H9 (cell line): Measurements from ENCODE around the gene SARNP. TPM values are rescaled to one million over a fixed set of nuclear protein-coding genes. Genes with fewer than 3 reads are reported as not detected.

Experiments
- DNase-seq: peaks from one replicate; pipeline ENCODE4 v3.0.0-alpha.2; 2017
- H2AFZ ChIP-seq: one replicate; pipeline ENCODE4 v1.6.1; 2013; ENCODE audit warnings: mild to moderate bottlenecking, low read length, control low read depth, moderate library complexity
- H2AK5ac ChIP-seq: 2 replicates; pipeline ENCODE4 v1.6.1; 2013; ENCODE audit warnings: low read length, control low read depth, mixed read lengths; ENCODE audit not compliant: insufficient read length
- H2BK120ac ChIP-seq: one replicate; pipeline ENCODE4 v1.6.1; 2013; ENCODE audit warnings: low read depth, mild to moderate bottlenecking, low read length, control low read depth, inconsistent platforms; ENCODE audit not compliant: poor library complexity, severe bottlenecking
- H2BK12ac ChIP-seq: 2 replicates; pipeline ENCODE4 v1.6.1; 2013; ENCODE audit warnings: low read length, control low read depth, mixed read lengths, low read depth; ENCODE audit not compliant: insufficient read length
- H2BK15ac ChIP-seq: 2 replicates; pipeline ENCODE4 v1.6.1; 2013; ENCODE audit warnings: low read depth, low read length, control low read depth
- H2BK20ac ChIP-seq: one replicate; pipeline ENCODE4 v1.6.1; 2013; ENCODE audit warnings: low read depth, mild to moderate bottlenecking, low read length, control low read depth, inconsistent platforms; ENCODE audit not compliant: poor library complexity, severe bottlenecking
- H2BK5ac ChIP-seq: 2 replicates; pipeline ENCODE4 v1.6.1; 2013; ENCODE audit warnings: low read length, control low read depth, mixed read lengths; ENCODE audit not compliant: insufficient read length
- H3K14ac ChIP-seq: 2 replicates; pipeline ENCODE4 v1.6.1; 2013; ENCODE audit warnings: low read length, control low read depth; ENCODE audit not compliant: insufficient read depth
- H3K18ac ChIP-seq: 2 replicates; pipeline ENCODE4 v1.6.1; 2013; ENCODE audit warnings: low read depth, mild to moderate bottlenecking, mixed read lengths, low read length, control low read depth; ENCODE audit not compliant: insufficient read length
- H3K23ac ChIP-seq: 2 replicates; pipeline ENCODE4 v1.6.1; 2013; ENCODE audit warnings: low read length, control low read depth, mixed read lengths, low read depth; ENCODE audit not compliant: insufficient read length
- H3K23me2 ChIP-seq: 2 replicates; pipeline ENCODE4 v1.6.1; 2013; ENCODE audit warnings: low read depth, mild to moderate bottlenecking, mixed read lengths, low read length, control low read depth; ENCODE audit not compliant: insufficient read length, poor library complexity, severe bottlenecking
- H3K27ac ChIP-seq: 2 replicates; pipeline ENCODE4 v1.5.1; 2013; ENCODE audit warnings: low read length, control low read depth, mixed read lengths, low read depth; ENCODE audit not compliant: insufficient read length
- H3K27me3 ChIP-seq: 2 replicates; pipeline ENCODE4 v1.6.1; 2013; ENCODE audit warnings: low read length, control low read depth, inconsistent platforms; ENCODE audit not compliant: insufficient read depth
- H3K4ac ChIP-seq: 2 replicates; pipeline ENCODE4 v1.6.1; 2013; ENCODE audit warnings: low read depth, mild to moderate bottlenecking, control low read depth, inconsistent platforms, low read length, moderate library complexity
- H3K4me1 ChIP-seq: 2 replicates; pipeline ENCODE4 v1.6.1; 2013; ENCODE audit warnings: low read length, control low read depth, inconsistent platforms; ENCODE audit not compliant: insufficient read depth
- H3K4me2 ChIP-seq: 2 replicates; pipeline ENCODE4 v1.6.1; 2013; ENCODE audit warnings: low read length, control low read depth, mixed read lengths; ENCODE audit not compliant: insufficient read length, insufficient read depth
- H3K56ac ChIP-seq: 2 replicates; pipeline ENCODE4 v1.6.1; 2013; ENCODE audit warnings: low read depth, mild to moderate bottlenecking, mixed read lengths, low read length, control low read depth; ENCODE audit not compliant: insufficient read length
- H3K79me1 ChIP-seq: 2 replicates; pipeline ENCODE4 v1.6.1; 2013; ENCODE audit warnings: low read depth, mild to moderate bottlenecking, moderate library complexity, low read length, control low read depth, inconsistent platforms; ENCODE audit not compliant: insufficient read depth, poor library complexity, severe bottlenecking
- H3K79me2 ChIP-seq: 2 replicates; pipeline ENCODE4 v1.6.1; 2013; ENCODE audit warnings: low read length, control low read depth, inconsistent platforms; ENCODE audit not compliant: insufficient read depth
- H3K9ac ChIP-seq: 2 replicates; pipeline ENCODE4 v1.6.1; 2013; ENCODE audit warnings: low read length, control low read depth, mixed read lengths; ENCODE audit not compliant: insufficient read length; ENCODE audit errors: extremely low read depth
- H3K9me3 ChIP-seq: one replicate; pipeline ENCODE4 v1.6.1; 2013; ENCODE audit warnings: low read depth, low read length, inconsistent platforms; ENCODE audit not compliant: control insufficient read depth
- H3T11ph ChIP-seq: one replicate; pipeline ENCODE4 v1.6.1; 2013; ENCODE audit warnings: mild to moderate bottlenecking, low read length, control low read depth, inconsistent platforms
- H4K20me1 ChIP-seq: one replicate; pipeline ENCODE4 v1.6.1; 2013; ENCODE audit not compliant: control insufficient read depth, insufficient read length, insufficient read depth
- H4K5ac ChIP-seq: 2 replicates; pipeline ENCODE4 v1.6.1; 2013; ENCODE audit warnings: low read depth, mild to moderate bottlenecking, mixed read lengths, low read length, control low read depth; ENCODE audit not compliant: insufficient read length
- H4K8ac ChIP-seq: replicated peaks from 2 replicates; pipeline ENCODE4 v1.6.1; 2013; ENCODE audit warnings: low read length, control low read depth, mixed read lengths, low read depth; ENCODE audit not compliant: insufficient read length
- H4K91ac ChIP-seq: 2 replicates; pipeline ENCODE4 v1.6.1; 2013; ENCODE audit warnings: low read depth, mild to moderate bottlenecking, moderate library complexity, mixed read lengths, low read length, control low read depth; ENCODE audit not compliant: insufficient read length
- H3K27ac Mint-ChIP-seq, 3 experiments: 2 replicates in 2 of 3; 3 replicates in 1 of 3; pipeline ENCODE4 v1.8.0; 2020 to 2021; ENCODE audit warnings: mixed read lengths in 3 of 3, mild to moderate bottlenecking in 1 of 3, moderate library complexity in 1 of 3
- H3K27me3 Mint-ChIP-seq: 2 replicates; pipeline ENCODE4 v1.8.0; 2021; ENCODE audit warnings: low read depth, mild to moderate bottlenecking, moderate library complexity, mixed read lengths
- H3K36me3 Mint-ChIP-seq, 3 experiments: 2 replicates in 2 of 3; 3 replicates in 1 of 3; pipeline ENCODE4 v1.8.0; 2020 to 2021; ENCODE audit warnings: low read depth in 3 of 3, mixed read lengths in 3 of 3; ENCODE audit not compliant: insufficient read depth in 1 of 3
- H3K4me1 Mint-ChIP-seq, 2 experiments: 2 replicates each; pipeline ENCODE4 v1.8.0; 2020; ENCODE audit warnings: mixed read lengths in 2 of 2
- H3K4me3 Mint-ChIP-seq, 2 experiments: 2 replicates in 1 of 2; 3 replicates in 1 of 2; pipeline ENCODE4 v1.8.0; 2020 to 2021; ENCODE audit warnings: mild to moderate bottlenecking in 2 of 2, mixed read lengths in 2 of 2, moderate library complexity in 1 of 2
- H3K9me3 Mint-ChIP-seq, 2 experiments: 2 replicates in 1 of 2; 3 replicates in 1 of 2; pipeline ENCODE4 v1.8.0; 2020; ENCODE audit warnings: mild to moderate bottlenecking in 2 of 2, mixed read lengths in 2 of 2, moderate library complexity in 1 of 2
- CTCF ChIP-seq: fragments of 200-600 bp; sonication (generic); conservative IDR thresholded peaks from 3 replicates; pipeline ENCODE4 v1.8.0; 2021; ENCODE audit warnings: antibody characterized with exemption, mild to moderate bottlenecking
- WGBS: extraction: QIAGEN DNeasy Blood & Tissue Kit; methylation state at CpG from one replicate; pipeline ENCODE4 v1.1.7; 2013; ENCODE audit warnings: missing lambda C conversion rate, low lambda C conversion rate, mixed read lengths; ENCODE audit not compliant: insufficient read length; ENCODE audit errors: extremely low coverage; 5-methylcytosine and 5-hydroxymethylcytosine counted together
- total RNA-seq: library from RNA; stranded (reverse); gene quantifications from 2 replicates; pipeline ENCODE4 v1.2.1, GENCODE V29; 2021

The SARNP gene
- total RNA-seq, 1 experiment from 2014 or later = 127 TPM

DNA sequence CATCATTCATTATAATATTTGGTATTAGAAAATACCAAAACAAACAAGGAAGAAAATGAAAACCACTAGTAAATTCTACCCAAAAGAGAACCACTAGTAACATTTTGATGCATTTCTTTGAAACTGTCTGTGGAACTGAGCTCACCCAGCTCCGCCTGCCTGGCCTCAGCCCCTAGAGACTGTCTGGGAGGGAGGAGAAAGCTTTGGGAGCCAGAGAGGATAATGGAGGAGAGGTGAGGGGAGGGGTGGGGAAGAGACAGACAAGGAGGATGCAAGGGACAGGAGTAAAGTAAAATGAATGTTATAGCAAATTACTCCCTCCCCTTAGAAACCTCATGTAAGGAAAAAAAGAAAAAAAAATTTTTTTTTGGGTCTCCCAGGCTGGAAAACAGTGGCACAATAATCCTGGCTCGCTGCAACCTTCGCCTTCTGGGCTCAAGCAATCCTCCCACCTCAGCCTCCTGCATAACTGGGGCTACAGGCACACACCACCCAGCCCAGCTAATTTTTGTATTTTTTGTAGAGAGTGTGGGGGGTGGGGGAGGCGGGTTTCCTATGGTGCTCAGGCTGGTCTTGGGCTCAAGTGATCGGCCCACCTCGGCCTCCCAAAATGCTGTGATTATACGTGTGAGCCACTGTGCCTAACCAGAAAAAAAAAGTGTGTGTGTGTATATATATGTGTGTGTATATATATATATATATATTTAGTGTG lies 28.4 kb upstream of the SARNP start:
- TF ChIP-seq CTCF = no peak
- Histone ChIP-seq H4K91ac (no peak overlapping the region), H3K27me3 (no peaks in the 10 kb centered on the region), H2BK15ac (no peak overlapping the region), H3K23me2 (no peaks in the 10 kb centered on the region), H3K9ac (no peak overlapping the region), H3K79me2 (no peaks in the 10 kb centered on the region), H2BK20ac (no peak overlapping the region), H3T11ph (no peak overlapping the region), H4K5ac (no peak overlapping the region), H3K79me1 (no peaks in the 10 kb centered on the region), H3K27ac (no peak overlapping the region), H3K4me1 (no peaks in the 10 kb centered on the region; the same call in 1 of the 2 replicates), H3K4ac (no peak overlapping the region), H3K23ac (no peak overlapping the region), H4K20me1 (peaks cover 3% of the 10 kb centered on the region), H2BK5ac (no peak overlapping the region), H3K14ac (no peak overlapping the region), H3K4me2 (no peak overlapping the region), H3K9me3 (no peaks in the 10 kb centered on the region), H2BK12ac (no peak overlapping the region), H3K18ac (no peak overlapping the region), H2BK120ac (no peak overlapping the region), H2AK5ac (no peak overlapping the region), H4K8ac (no peak overlapping the region), H3K56ac (no peak overlapping the region), H2AFZ (no peak overlapping the region)
- DNase-seq = no peak
- H3K27me3 Mint-ChIP-seq = peaks cover 8% of the 10 kb centered on the region
- H3K4me3 Mint-ChIP-seq = no peak overlapping the region
- H3K36me3 Mint-ChIP-seq = no peaks in the 10 kb centered on the region
- no peaks in the 10 kb centered on the region for H3K9me3 Mint-ChIP-seq
- H3K27ac Mint-ChIP-seq = no peak overlapping the region
- WGBS = no CpG with 5 or more reads among the region's 7 CpGs
- peaks cover 23 to 28% of the 10 kb centered on the region in 2 experiments for H3K4me1 Mint-ChIP-seq
